Measurements from ENCODE around the gene FNDC7.

Gene FNDC7

DNA sequence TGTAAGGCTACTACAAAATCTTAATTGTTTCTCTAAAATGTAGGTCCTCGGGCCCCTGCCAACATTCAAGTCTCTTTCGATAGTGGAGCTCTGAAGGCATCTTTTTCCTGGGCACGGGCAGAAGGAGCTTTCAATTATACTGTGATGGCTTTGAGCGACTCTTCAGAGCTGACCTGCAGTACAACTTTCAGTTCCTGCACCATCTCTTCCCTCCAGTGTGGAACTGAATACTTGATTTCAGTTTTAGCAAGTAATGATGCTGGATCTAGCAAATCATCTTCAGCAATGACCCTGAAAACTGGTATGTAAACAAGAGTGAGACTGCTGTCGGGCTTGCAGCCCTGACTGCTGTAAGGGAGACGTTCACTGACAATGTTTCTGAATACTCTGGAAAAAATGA, 9.6 kb downstream of the FNDC7 start (continued):
- TF ChIP-seq, protein P1, sequence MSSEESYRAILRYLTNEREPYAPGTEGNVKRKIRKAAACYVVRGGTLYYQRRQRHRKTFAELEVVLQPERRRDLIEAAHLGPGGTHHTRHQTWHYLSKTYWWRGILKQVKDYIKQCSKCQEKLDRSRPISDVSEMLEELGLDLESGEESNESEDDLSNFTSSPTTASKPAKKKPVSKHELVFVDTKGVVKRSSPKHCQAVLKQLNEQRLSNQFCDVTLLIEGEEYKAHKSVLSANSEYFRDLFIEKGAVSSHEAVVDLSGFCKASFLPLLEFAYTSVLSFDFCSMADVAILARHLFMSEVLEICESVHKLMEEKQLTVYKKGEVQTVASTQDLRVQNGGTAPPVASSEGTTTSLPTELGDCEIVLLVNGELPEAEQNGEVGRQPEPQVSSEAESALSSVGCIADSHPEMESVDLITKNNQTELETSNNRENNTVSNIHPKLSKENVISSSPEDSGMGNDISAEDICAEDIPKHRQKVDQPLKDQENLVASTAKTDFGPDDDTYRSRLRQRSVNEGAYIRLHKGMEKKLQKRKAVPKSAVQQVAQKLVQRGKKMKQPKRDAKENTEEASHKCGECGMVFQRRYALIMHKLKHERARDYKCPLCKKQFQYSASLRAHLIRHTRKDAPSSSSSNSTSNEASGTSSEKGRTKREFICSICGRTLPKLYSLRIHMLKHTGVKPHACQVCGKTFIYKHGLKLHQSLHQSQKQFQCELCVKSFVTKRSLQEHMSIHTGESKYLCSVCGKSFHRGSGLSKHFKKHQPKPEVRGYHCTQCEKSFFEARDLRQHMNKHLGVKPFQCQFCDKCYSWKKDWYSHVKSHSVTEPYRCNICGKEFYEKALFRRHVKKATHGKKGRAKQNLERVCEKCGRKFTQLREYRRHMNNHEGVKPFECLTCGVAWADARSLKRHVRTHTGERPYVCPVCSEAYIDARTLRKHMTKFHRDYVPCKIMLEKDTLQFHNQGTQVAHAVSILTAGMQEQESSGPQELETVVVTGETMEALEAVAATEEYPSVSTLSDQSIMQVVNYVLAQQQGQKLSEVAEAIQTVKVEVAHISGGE (tag by site-specific recombination; conservative IDR thresholded peaks at IDR 0.05; ENCODE audit: low read depth) = no peak
- no peak for TF ChIP-seq ZNF624 (tag by site-specific recombination; IDR thresholded peaks at IDR 0.05)
- no peak for TF ChIP-seq ZNF292 (tag by site-specific recombination; IDR thresholded peaks at IDR 0.05; ENCODE audit: borderline replicate concordance, low read depth)
- TF ChIP-seq TCF7L2 (IDR thresholded peaks at IDR 0.05; ENCODE audit: borderline replicate concordance, low read depth, low read length) = no peak
- TF ChIP-seq KLF1 (tag by site-specific recombination; IDR thresholded peaks at IDR 0.05) = no peak
- TF ChIP-seq, protein P2, sequence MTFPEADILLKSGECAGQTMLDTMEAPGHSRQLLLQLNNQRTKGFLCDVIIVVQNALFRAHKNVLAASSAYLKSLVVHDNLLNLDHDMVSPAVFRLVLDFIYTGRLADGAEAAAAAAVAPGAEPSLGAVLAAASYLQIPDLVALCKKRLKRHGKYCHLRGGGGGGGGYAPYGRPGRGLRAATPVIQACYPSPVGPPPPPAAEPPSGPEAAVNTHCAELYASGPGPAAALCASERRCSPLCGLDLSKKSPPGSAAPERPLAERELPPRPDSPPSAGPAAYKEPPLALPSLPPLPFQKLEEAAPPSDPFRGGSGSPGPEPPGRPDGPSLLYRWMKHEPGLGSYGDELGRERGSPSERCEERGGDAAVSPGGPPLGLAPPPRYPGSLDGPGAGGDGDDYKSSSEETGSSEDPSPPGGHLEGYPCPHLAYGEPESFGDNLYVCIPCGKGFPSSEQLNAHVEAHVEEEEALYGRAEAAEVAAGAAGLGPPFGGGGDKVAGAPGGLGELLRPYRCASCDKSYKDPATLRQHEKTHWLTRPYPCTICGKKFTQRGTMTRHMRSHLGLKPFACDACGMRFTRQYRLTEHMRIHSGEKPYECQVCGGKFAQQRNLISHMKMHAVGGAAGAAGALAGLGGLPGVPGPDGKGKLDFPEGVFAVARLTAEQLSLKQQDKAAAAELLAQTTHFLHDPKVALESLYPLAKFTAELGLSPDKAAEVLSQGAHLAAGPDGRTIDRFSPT (tag by site-specific recombination; IDR thresholded peaks at IDR 0.05) = no peak
- TF ChIP-seq YY2 (tag by site-specific recombination; IDR thresholded peaks at IDR 0.05) = no peak
- TF ChIP-seq, protein P3, sequence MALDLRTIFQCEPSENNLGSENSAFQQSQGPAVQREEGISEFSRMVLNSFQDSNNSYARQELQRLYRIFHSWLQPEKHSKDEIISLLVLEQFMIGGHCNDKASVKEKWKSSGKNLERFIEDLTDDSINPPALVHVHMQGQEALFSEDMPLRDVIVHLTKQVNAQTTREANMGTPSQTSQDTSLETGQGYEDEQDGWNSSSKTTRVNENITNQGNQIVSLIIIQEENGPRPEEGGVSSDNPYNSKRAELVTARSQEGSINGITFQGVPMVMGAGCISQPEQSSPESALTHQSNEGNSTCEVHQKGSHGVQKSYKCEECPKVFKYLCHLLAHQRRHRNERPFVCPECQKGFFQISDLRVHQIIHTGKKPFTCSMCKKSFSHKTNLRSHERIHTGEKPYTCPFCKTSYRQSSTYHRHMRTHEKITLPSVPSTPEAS (tag by site-specific recombination; IDR thresholded peaks at IDR 0.05) = no peak
- no peak for TF ChIP-seq ZNF266 (tag by site-specific recombination; IDR thresholded peaks at IDR 0.05; ENCODE audit: low read depth)
- TF ChIP-seq ZBTB49 (tag by site-specific recombination; IDR thresholded peaks at IDR 0.05; ENCODE audit: low read depth) = no peak
- TF ChIP-seq ZNF140 (tag by site-specific recombination; IDR thresholded peaks at IDR 0.05) = no peak
- no peak for TF ChIP-seq GLI2 (tag by site-specific recombination; IDR thresholded peaks at IDR 0.05; ENCODE audit: borderline replicate concordance, low read depth)
- TF ChIP-seq ZNF335 (tag by site-specific recombination; conservative IDR thresholded peaks at IDR 0.05) = no peak
- no peak for TF ChIP-seq ZNF658 (tag by site-specific recombination; IDR thresholded peaks at IDR 0.05)
- TF ChIP-seq, protein P4, sequence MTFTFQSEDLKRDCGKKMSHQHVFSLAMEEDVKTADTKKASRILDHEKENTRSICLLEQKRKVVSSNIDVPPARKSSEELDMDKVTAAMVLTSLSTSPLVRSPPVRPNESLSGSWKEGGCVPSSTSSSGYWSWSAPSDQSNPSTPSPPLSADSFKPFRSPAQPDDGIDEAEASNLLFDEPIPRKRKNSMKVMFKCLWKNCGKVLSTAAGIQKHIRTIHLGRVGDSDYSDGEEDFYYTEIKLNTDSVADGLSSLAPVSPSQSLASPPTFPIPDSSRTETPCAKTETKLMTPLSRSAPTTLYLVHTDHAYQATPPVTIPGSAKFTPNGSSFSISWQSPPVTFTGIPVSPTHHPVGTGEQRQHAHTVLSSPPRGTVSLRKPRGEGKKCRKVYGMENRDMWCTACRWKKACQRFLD (tag by site-specific recombination; IDR thresholded peaks at IDR 0.05) = no peak

GRCh38 chr1:108725906-108726305, 13.2 kb downstream of the FNDC7 start:
- Histone ChIP-seq H3K9me3 (ENCODE audit: control insufficient read depth, insufficient read depth, low read depth, low read length) (no peaks in the 10 kb centered on the region), H3K4me3 (ENCODE audit: low read depth, low read length) (no peak overlapping the region), H3K36me3 (ENCODE audit: control insufficient read depth in 2 of 2, insufficient read depth in 1 of 2, low read length in 2 of 2) (no peaks in the 10 kb centered on the region), H3K4me1 (ENCODE audit: control insufficient read depth, insufficient read depth, low read length) (no peaks in the 10 kb centered on the region), H3K27ac (ENCODE audit: extremely low read depth, low read depth, low read length) (no peak overlapping the region)
- ChIA-PET CTCF (no interaction called here), POLR2A (no interaction called here)
- no peak for TF ChIP-seq ZNF830 (tag by site-specific recombination; IDR thresholded peaks at IDR 0.05; ENCODE audit: low read depth)
- TF ChIP-seq ZNF16 (tag by site-specific recombination; IDR thresholded peaks at IDR 0.05; ENCODE audit: low read depth) = no peak
- TF ChIP-seq ZBTB48 (tag by site-specific recombination; IDR thresholded peaks at IDR 0.05) = no peak
- no peak for TF ChIP-seq ZNF514 (tag by site-specific recombination; IDR thresholded peaks at IDR 0.05)
- TF ChIP-seq ZSCAN16 (tag by site-specific recombination; IDR thresholded peaks at IDR 0.05) = no peak
- TF ChIP-seq PRDM4 (tag by site-specific recombination; IDR thresholded peaks at IDR 0.05) = no peak
- TF ChIP-seq ZNF354C (tag by site-specific recombination; IDR thresholded peaks at IDR 0.05; ENCODE audit: borderline replicate concordance, low read depth) = no peak
- no peak for TF ChIP-seq ZNF654 (tag by site-specific recombination; IDR thresholded peaks at IDR 0.05; ENCODE audit: low read depth)
- TF ChIP-seq ZNF768 (tag by site-specific recombination; IDR thresholded peaks at IDR 0.05) = no peak

Measured in HEK293 (cell line).